Measurements from ENCODE around the gene SEC14L5.

Gene SEC14L5

DNA sequence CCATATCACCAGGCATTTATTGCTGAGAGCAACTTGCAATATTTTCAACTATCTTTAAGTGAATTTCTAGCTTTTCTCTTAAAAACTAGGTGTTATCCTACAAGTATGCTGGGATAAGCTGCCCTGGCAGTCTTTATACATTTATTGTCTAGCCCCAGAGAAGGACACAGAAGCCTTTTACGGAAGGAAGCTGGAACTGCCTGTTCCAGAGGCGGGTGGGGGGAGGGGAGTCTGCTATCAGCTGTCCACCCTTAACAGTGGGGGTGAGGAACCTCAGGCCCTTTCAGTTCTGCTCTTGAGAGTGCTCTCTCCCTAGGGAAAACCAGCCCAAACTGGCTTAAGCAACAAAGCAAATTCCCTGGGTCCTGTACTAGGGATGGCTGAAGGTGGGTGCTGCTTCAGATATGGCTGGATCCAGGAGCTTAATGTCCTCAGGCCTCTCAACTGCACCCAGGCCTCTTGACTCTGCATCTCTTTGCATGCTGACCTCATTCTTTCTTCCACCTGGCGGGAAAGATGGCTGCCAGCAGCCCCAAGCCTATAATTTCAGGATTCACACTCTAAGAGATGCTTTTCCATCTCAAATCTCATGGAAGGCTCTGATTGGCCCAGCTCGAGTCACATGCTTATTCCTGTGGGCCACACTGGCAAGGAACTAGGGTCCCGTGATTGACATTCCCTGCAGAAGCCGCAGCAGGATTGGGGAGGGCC, 59.0 kb downstream of the SEC14L5 start:
- no peaks in the 10 kb centered on the region for H3K27me3 Mint-ChIP-seq
- ATAC-seq (no peak), DNase-seq (no peak)
- no peaks in the 10 kb centered on the region for H3K4me1 Mint-ChIP-seq
- H3K9me3 Mint-ChIP-seq: no peaks in the 10 kb centered on the region
- H3K27ac Mint-ChIP-seq: no peak overlapping the region
- no peaks in the 10 kb centered on the region for H3K36me3 Mint-ChIP-seq (ENCODE audit: low read depth)
- no peak overlapping the region for H3K4me3 Mint-ChIP-seq

DNA sequence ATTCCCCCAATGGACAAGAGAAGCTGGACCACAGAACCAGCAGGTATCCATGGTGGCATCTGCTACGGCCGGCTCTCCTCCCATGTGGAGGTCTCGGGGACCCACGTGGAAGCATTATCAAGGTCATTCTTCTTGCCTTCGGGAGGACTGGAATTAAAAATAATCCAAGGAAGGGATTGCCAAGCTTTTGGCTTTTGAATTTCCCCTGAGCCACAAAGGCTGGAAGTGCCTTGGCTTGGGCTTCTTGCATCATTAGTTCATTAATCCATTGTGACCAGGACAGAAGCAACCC, 59.5 kb downstream of the SEC14L5 start:
- H3K4me1 Mint-ChIP-seq: no peaks in the 10 kb centered on the region
- no peaks in the 10 kb centered on the region for H3K36me3 Mint-ChIP-seq (ENCODE audit: low read depth)
- no peak overlapping the region for H3K27ac Mint-ChIP-seq
- ATAC-seq (no peak), DNase-seq (no peak)
- H3K4me3 Mint-ChIP-seq: no peak overlapping the region
- H3K9me3 Mint-ChIP-seq: no peaks in the 10 kb centered on the region
- H3K27me3 Mint-ChIP-seq: no peaks in the 10 kb centered on the region

DNA sequence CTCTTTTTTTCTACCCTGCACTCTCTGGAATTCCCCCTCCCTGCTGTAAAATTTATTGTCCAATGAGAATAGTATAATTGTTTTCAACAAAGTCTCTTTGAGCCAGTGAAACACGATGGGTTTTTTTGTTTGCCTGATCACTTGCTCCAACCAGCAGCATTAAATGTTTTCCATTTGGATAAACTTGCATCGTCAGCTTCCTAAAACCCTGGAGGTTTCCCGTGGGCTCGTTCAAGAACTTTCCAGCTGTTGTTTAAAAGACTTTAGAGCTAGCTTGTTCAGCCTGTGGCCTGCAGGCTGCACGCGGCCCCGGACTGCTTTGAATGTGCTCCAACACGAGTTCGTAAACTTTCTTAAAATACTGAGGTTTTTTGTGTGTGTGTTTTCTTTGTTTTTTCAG, 60.7 kb downstream of the SEC14L5 start:
- no peak for DNase-seq
- H3K9me3 Mint-ChIP-seq: no peaks in the 10 kb centered on the region
- H3K36me3 Mint-ChIP-seq (ENCODE audit: low read depth): no peaks in the 10 kb centered on the region

DNA sequence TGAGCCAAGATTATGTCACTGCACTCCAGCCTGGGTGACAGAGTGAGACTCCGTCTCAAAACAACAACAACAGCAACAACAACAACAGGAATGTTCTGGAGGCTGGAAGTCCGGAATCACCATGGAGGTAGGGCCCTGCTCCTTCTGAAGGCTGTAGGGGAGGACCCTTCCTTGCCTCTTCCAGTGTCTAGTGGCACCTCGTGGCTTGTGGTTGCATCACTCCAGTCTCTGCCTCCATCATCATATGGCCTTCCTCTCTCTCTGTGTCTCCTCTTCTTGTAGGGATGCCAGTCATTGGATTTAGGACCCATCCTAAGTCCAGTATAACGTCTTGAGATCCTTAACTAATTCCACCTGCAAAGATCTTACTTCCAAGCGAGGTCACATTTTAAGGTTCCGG, 61.6 kb downstream of the SEC14L5 start:
- Mint-ChIP-seq H3K9me3 (no peaks in the 10 kb centered on the region), H3K27me3 (no peaks in the 10 kb centered on the region), H3K4me1 (no peaks in the 10 kb centered on the region), H3K4me3 (no peak overlapping the region), H3K27ac (no peak overlapping the region), H3K36me3 (ENCODE audit: low read depth) (no peaks in the 10 kb centered on the region)
- ATAC-seq: no peak
- DNase-seq: no peak

More for the DNA sequence above, 60.7 kb downstream of the SEC14L5 start:
- ATAC-seq: no peak
- H3K4me3 Mint-ChIP-seq: no peak overlapping the region
- no peaks in the 10 kb centered on the region for H3K27me3 Mint-ChIP-seq
- H3K27ac Mint-ChIP-seq: no peak overlapping the region
- H3K4me1 Mint-ChIP-seq: no peaks in the 10 kb centered on the region

DNA sequence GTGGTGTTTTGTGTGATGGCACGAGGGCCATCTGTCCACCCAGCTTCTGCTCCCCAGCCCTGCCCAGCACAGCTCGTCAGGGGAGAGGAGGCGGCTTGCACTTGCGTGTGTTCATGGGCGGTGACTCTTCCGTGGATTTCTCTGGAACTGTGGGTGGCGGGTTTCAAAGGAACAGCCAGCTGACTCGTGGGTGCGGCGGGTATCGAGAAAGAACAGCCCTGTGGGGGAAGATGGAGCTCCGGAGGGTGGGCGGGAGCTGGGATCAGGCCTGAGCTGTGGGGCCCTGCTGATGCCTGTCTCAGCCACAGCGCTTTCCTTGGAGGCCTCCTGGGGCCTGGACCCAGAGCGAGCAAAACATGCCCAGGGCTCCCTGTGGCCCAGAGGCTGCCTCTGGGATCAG, 62.4 kb downstream of the SEC14L5 start:
- H3K9me3 Mint-ChIP-seq: no peaks in the 10 kb centered on the region
- H3K36me3 Mint-ChIP-seq (ENCODE audit: low read depth): no peaks in the 10 kb centered on the region
- DNase-seq: no peak
- H3K27ac Mint-ChIP-seq: no peak overlapping the region
- H3K27me3 Mint-ChIP-seq: no peaks in the 10 kb centered on the region
- H3K4me1 Mint-ChIP-seq: no peaks in the 10 kb centered on the region
- H3K4me3 Mint-ChIP-seq: no peak overlapping the region
- ATAC-seq: no peak

DNA sequence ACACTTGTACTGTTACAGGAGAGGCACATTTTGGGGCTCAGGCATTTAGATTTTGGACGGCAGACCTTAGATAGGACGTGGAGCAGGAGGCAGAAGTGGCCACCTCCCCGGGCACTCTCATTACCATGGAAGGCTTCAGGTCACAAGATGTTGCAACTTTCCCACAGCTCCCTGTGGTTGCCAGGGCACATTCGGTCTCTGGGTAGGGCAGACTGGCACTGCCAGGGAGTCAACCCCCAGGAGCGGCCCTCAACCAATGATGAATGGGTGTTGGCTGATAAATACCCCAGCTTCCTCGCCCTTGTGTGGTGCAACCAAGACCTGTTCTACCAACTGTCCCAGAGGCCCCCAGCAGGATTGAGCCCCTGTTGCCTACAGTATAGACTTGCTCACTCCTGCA, 64.4 kb downstream of the SEC14L5 start:
- Mint-ChIP-seq H3K4me1 (no peaks in the 10 kb centered on the region), H3K27me3 (no peaks in the 10 kb centered on the region), H3K36me3 (ENCODE audit: low read depth) (peaks cover 2% of the 10 kb centered on the region), H3K4me3 (no peak overlapping the region), H3K27ac (no peak overlapping the region), H3K9me3 (no peaks in the 10 kb centered on the region)
- ATAC-seq (no peak), DNase-seq (no peak)

DNA sequence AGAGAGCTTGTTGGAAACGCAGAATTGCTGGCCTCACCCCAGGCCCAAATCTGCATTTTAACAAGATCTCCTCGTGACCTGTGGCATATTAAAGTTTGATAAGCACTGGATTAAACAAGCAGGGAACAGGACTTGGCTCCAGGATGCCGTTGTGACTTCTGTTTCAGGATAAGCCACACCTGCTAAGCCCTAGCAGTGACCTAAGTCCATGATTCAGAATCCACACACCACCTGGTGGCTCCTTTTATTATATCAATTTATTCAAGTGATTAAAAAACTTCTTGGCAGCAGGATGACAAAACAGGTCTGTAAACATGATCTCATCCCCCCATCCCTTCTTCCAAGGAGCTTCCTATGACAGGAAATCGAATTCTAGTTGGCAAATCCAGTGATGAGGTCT, 66.5 kb downstream of the SEC14L5 start:
- DNase-seq: no peak
- Mint-ChIP-seq H3K9me3 (no peaks in the 10 kb centered on the region), H3K4me3 (no peak overlapping the region), H3K27me3 (no peaks in the 10 kb centered on the region), H3K36me3 (ENCODE audit: low read depth) (peaks cover 2% of the 10 kb centered on the region), H3K27ac (no peak overlapping the region), H3K4me1 (no peaks in the 10 kb centered on the region)
- ATAC-seq: no peak

DNA sequence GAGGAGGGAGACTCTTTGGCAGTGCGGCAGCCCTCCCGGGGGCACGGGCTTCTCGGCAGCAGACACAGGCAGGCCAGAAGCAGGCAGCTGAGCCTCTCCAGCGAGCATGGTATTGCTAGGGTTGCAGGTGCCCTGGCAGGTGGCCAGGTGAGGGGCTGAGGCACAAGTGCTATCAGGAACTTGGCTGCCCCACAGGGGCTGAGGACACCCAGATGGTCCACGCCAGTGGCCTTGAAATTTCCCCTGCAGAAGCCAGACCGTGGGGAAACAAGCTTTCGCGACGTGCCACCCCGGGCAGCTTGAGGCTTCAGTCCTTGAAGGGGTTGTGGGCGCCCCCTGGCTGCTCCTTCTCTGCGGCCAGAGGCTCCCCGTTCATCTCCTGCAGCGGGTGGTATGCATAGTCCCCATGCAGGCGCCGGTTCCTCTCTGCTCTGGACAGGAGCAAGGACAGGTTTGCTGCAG, 67.1 kb downstream of the SEC14L5 start:
- no peak overlapping the region for H3K27ac Mint-ChIP-seq
- ATAC-seq (no peak), DNase-seq (no peak)
- no peak overlapping the region for H3K4me3 Mint-ChIP-seq
- no peaks in the 10 kb centered on the region for H3K4me1 Mint-ChIP-seq
- H3K9me3 Mint-ChIP-seq: no peaks in the 10 kb centered on the region
- H3K27me3 Mint-ChIP-seq: no peaks in the 10 kb centered on the region
- peaks cover 2% of the 10 kb centered on the region for H3K36me3 Mint-ChIP-seq (ENCODE audit: low read depth)

DNA sequence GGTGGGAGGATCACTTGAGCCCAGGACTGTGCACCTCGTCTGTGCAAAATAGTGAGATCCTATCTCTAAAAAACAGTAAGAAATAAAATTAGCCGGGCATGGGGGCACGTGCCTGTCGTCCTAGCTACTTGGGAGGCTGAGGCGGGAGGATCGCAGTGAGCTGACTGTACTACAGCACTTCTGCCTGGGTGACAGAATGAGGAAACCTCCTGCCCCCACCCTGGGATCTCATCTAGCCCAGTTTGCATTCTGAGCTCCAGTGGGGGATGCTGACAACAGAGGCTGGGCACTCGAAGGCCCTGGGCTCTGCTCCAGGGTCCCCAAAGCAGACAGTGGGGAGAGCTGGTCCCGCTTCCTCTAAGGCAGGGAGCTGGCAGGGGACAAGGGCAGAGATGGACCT, 68.5 kb downstream of the SEC14L5 start:
- no peaks in the 10 kb centered on the region for H3K27me3 Mint-ChIP-seq
- H3K4me1 Mint-ChIP-seq: no peaks in the 10 kb centered on the region
- H3K27ac Mint-ChIP-seq: no peak overlapping the region
- H3K9me3 Mint-ChIP-seq: no peaks in the 10 kb centered on the region
- H3K4me3 Mint-ChIP-seq: no peak overlapping the region
- peaks cover 2% of the 10 kb centered on the region for H3K36me3 Mint-ChIP-seq (ENCODE audit: low read depth)
- no peak for DNase-seq
- no peak for ATAC-seq

DNA sequence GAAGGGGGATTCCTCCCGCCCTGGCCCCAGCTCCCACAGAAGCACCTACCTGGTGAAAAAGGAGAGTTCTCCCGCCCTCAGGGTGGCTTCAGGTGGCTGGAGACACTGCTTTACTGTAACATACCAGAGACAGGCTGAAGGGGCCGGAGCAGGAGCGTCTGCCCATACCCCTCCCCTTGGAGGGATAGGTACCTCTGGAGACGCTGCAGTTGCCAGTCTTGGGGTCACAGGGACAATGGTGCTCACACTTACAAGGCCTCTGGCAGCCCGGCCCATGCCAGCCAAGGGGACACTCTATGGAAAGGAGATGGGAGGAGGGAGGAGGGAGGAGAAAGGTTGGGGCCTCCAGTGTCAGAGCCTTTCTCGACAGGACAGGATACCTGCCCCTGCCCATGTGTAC, 69.0 kb downstream of the SEC14L5 start:
- no peak for ATAC-seq
- Mint-ChIP-seq H3K4me3 (no peak overlapping the region), H3K9me3 (no peaks in the 10 kb centered on the region), H3K27me3 (no peaks in the 10 kb centered on the region), H3K27ac (no peak overlapping the region), H3K36me3 (ENCODE audit: low read depth) (peaks cover 2% of the 10 kb centered on the region), H3K4me1 (peaks cover 3% of the 10 kb centered on the region)
- no peak for DNase-seq

DNA sequence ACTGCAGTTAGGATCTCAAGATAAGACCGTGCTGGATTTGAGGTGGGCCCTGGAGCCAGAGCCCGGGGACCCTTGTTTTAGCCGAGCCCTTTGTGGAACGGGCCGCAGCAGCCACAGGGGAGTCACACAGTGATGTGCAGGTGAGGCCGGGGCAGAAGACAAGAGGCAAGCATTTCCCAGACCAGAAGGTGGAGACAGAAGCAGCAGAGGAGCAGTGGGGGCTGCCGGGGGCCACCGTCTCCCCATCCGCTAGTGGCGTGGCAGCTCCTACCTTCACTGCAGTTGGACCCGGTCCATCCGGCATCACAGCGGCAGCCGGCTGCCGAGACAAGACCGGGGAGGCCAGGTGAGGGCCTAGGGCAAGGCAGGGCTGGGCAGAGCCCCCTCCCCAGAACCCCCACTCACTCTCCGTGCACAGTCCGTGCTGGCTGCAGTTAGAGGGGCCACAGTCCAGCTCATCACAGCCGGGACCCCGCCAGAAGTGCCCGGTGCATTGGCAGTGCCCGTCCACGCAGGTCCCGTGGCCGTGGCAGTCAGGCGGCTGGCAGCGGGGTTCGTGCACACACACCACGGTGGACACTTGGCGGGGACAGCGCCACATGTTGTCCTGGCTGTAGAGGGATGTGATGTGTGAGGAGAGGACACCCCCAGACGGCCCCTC, 69.6 kb downstream of the SEC14L5 start:
- no peaks in the 10 kb centered on the region for H3K27me3 Mint-ChIP-seq
- H3K4me3 Mint-ChIP-seq: no peak overlapping the region
- H3K9me3 Mint-ChIP-seq: no peaks in the 10 kb centered on the region
- H3K36me3 Mint-ChIP-seq (ENCODE audit: low read depth): peaks cover 2% of the 10 kb centered on the region
- peaks cover 7% of the 10 kb centered on the region for H3K4me1 Mint-ChIP-seq
- H3K27ac Mint-ChIP-seq: no peak overlapping the region
- ATAC-seq (no peak), DNase-seq (no peak)

DNA sequence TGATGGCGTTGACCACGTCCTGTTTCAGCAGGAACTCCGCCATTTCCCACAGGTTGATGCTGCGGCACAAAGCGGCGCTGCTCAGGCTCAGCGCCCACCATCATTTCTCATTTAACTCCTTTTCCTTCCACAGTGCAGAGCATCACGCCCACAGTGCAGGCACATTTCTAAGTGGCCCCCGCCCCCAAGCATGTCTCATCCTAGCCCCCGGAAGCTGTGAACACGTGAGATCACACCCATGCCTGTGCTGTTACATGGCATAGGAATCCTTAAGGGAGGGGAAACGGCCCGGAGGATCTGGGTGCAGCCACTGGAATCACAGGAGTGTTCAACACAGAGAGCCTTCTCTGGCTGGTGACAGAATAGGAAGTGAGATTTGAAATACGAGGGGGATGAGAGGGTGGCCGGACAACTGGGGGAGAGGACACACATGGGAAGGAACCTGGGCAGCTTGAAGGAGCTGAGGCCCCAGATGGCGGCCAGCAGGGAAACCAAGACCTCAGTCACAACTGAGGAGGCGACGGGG, 70.9 kb downstream of the SEC14L5 start:
- no peaks in the 10 kb centered on the region for H3K27me3 Mint-ChIP-seq
- no peaks in the 10 kb centered on the region for H3K9me3 Mint-ChIP-seq
- H3K4me3 Mint-ChIP-seq: no peak overlapping the region
- ATAC-seq: no peak
- no peak overlapping the region for H3K27ac Mint-ChIP-seq
- H3K4me1 Mint-ChIP-seq: peaks cover 13% of the 10 kb centered on the region
- DNase-seq: no peak
- peaks cover 2% of the 10 kb centered on the region for H3K36me3 Mint-ChIP-seq (ENCODE audit: low read depth)

DNA sequence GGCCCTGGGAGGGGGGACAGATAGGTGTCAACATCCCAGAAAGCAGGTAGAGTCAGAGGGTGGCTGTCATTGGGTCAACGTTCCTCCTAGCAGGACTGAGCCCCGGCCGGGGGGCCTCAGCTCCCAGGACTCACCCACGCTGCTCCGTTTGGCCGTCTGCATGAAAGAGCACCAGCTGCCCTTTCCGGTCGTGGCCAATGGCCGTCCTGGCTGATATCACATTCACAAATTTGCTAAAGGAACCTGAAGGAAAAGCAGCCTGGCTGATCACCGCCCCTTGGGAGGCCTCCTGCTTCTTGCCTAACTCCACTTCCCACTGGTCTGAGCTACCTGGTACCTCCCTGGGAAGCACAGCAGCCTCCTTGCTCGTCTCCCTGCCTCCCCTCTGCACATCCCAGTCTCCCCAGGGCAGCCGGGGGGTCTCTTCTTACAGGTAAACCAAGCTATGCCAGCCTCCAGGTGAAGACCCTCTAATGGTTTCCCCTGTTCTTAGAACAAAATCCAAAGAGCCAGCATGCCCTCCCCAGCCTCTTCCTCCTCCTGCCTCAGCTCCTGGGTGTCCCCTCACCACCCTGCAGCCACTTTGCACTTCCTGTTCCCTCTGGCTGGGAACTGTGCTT, 72.2 kb downstream of the SEC14L5 start:
- no peak for DNase-seq

DNA sequence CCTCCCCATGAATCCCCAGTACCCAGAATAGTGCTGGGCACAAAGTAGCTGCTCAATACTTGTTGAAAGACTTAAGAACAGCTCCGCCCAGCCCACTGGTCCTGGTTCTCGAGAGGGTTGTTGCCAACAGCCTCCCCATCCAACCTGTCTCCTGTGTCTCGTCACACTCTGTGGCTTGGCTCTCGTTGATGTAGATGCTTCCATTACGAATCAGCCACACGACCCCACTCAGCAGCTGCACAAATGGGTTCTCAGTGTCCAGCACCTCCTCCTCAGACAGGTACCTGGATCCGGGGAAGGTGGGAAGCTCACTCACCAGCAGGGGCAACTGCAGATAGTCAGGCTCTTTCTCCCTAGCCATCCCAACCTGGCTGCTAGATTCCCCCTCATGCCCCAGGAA, 73.5 kb downstream of the SEC14L5 start:
- Mint-ChIP-seq H3K4me3 (no peak overlapping the region), H3K27ac (no peak overlapping the region), H3K36me3 (ENCODE audit: low read depth) (peaks cover 2% of the 10 kb centered on the region), H3K27me3 (no peaks in the 10 kb centered on the region), H3K9me3 (no peaks in the 10 kb centered on the region), H3K4me1 (peaks cover 17% of the 10 kb centered on the region)
- DNase-seq: no peak
- ATAC-seq: no peak

More for the DNA sequence above, 72.2 kb downstream of the SEC14L5 start:
- no peaks in the 10 kb centered on the region for H3K9me3 Mint-ChIP-seq
- peaks cover 2% of the 10 kb centered on the region for H3K36me3 Mint-ChIP-seq (ENCODE audit: low read depth)
- no peaks in the 10 kb centered on the region for H3K27me3 Mint-ChIP-seq
- no peak overlapping the region for H3K4me3 Mint-ChIP-seq
- no peak overlapping the region for H3K27ac Mint-ChIP-seq
- no peak for ATAC-seq
- peaks cover 17% of the 10 kb centered on the region for H3K4me1 Mint-ChIP-seq

DNA sequence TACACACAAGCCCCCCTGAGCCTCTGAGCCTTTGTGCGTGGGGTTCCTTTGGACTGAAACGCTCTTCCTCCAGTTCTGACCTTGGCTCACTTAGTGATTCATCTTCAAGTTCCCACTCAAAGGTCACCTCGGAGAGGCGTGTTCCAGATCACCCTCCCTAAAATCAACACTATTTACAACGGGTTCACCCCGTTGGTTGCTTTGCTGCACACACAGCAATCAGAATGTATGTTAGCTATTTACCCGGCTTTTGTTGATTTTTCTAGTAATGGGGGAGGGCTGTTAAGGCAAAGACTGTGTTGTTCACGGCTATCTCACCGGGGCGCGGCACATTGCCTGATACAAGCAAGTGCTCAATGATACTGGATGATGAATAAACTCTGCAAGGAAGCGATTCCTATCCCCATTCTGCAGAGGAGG, 74.6 kb downstream of the SEC14L5 start:
- Mint-ChIP-seq H3K27me3 (no peaks in the 10 kb centered on the region), H3K27ac (peak overlapping the region; percentile 31), H3K4me3 (peak overlapping the region; percentile 84), H3K4me1 (peaks cover 17% of the 10 kb centered on the region), H3K9me3 (no peaks in the 10 kb centered on the region), H3K36me3 (ENCODE audit: low read depth) (no peaks in the 10 kb centered on the region)
- DNase-seq (no peak), ATAC-seq (no peak)

Measured in activated naive CD8-positive, alpha-beta T cell treated with anti-CD3 and anti-CD28 coated beads, Interleukin-2, amount 50 U/mL, for 24 hours (primary cell).